Hematopoietic multipotent progenitor cell treated with erythropoietin and hydrocortisone succinate and interleukin-3 and kit ligand, for 15 days (in vitro differentiated cells): ENCODE results near the gene BTN2A1.
"Not testable (repeated sequence)": the region's sequence is repeated elsewhere in the genome, so short reads cannot be mapped to it uniquely, and the experiment has no call there.

Source experiments
- DNase-seq: peaks from one replicate; pipeline ENCODE4 v3.0.0-alpha.2; 2015; ENCODE audit warnings: low spot score

Gene BTN2A1

GRCh38 chr6:26457806-26458688 is at the start of gene BTN2A1:
Gene BTN2A1 (plus strand): TSS chr6:26457955. CDS start chr6:26458637, 682 bp downstream.
- peak; percentile 84 for DNase-seq

GRCh38 chr6:26408828-26409730 is 48.7 kb upstream of the BTN2A1 start:
- DNase-seq, result no peak

GRCh38 chr6:26411751-26412150 is 46.0 kb upstream of the BTN2A1 start:
- DNase-seq, result no peak

- no peak for DNase-seq
These were observed 45.5 kb upstream of the BTN2A1 start for GRCh38 chr6:26412228-26412627.

GRCh38 chr6:26412954-26413353 is 44.8 kb upstream of the BTN2A1 start:
- DNase-seq, result no peak

GRCh38 chr6:26414281-26414680 is 43.5 kb upstream of the BTN2A1 start:
- no peak for DNase-seq

- no peak for DNase-seq
These were observed 42.6 kb upstream of the BTN2A1 start for GRCh38 chr6:26415036-26415614.

- no peak for DNase-seq
These were observed 42.0 kb upstream of the BTN2A1 start for GRCh38 chr6:26415791-26416190.

GRCh38 chr6:26416288-26416687 is 41.5 kb upstream of the BTN2A1 start:
- DNase-seq, result no peak

- not testable (repeated sequence) for DNase-seq
These were observed 39.7 kb upstream of the BTN2A1 start for GRCh38 chr6:26418077-26418476.

GRCh38 chr6:26418795-26419194 is 39.0 kb upstream of the BTN2A1 start:
- DNase-seq, result not testable (repeated sequence)

GRCh38 chr6:26420688-26421171 is 37.0 kb upstream of the BTN2A1 start:
- peak; percentile 32 for DNase-seq

GRCh38 chr6:26421259-26422144 is 36.3 kb upstream of the BTN2A1 start:
- DNase-seq, result peak; percentile 57

GRCh38 chr6:26422329-26422728 is 35.4 kb upstream of the BTN2A1 start:
- no peak for DNase-seq

- DNase-seq, result no peak
These were observed 30.9 kb upstream of the BTN2A1 start for GRCh38 chr6:26426691-26427450.

- no peak for DNase-seq
These were observed 30.3 kb upstream of the BTN2A1 start for GRCh38 chr6:26427451-26427809.

- no peak for DNase-seq
These were observed 29.5 kb upstream of the BTN2A1 start for GRCh38 chr6:26428206-26428605.

- no peak for DNase-seq
These were observed 27.0 kb upstream of the BTN2A1 start for GRCh38 chr6:26430787-26431186.

GRCh38 chr6:26431258-26432172 is 26.2 kb upstream of the BTN2A1 start:
- DNase-seq, result no peak
